Neural cell (in vitro differentiated cells): Measurements from ENCODE around the gene KIF27.

Experiments
- EP300 ChIP-seq: fragments of 450-650 bp; conservative IDR thresholded peaks from 2 replicates; pipeline ENCODE4 v1.6.1; 2014; ENCODE audit warnings: antibody characterized with exemption, mild to moderate bottlenecking, moderate library complexity; ENCODE audit not compliant: poor library complexity, severe bottlenecking
- EZH2 ChIP-seq: fragments of 200-600, 300-800 bp; shearing (Covaris generic), sonication (generic); IDR thresholded peaks from 2 replicates; pipeline ENCODE4 v1.6.1; 2014; ENCODE audit warnings: antibody characterized with exemption, low read length, borderline replicate concordance, mild to moderate bottlenecking; ENCODE audit not compliant: insufficient read depth, poor library complexity, severe bottlenecking
- POLR2AphosphoS5 ChIP-seq: IDR thresholded peaks from 2 replicates; pipeline ENCODE4 v1.6.1; 2012
- RAD21 ChIP-seq: fragments of 450-650 bp; conservative IDR thresholded peaks from 2 replicates; pipeline ENCODE4 v1.6.1; 2014; ENCODE audit warnings: antibody characterized with exemption, mild to moderate bottlenecking, moderate library complexity
- SMC3 ChIP-seq: fragments of 450-650 bp; conservative IDR thresholded peaks from 2 replicates; pipeline ENCODE4 v1.6.1; 2014; ENCODE audit warnings: antibody characterized with exemption, mild to moderate bottlenecking, moderate library complexity; ENCODE audit not compliant: poor library complexity
- TAF1 ChIP-seq: IDR thresholded peaks from 2 replicates; pipeline ENCODE4 v1.6.1; 2012; ENCODE audit warnings: low read depth
- TF ChIP-seq, protein P1 (sequence below): fragments of 450-650 bp; IDR thresholded peaks from 2 replicates; pipeline ENCODE4 v1.5.1; 2014; ENCODE audit warnings: antibody characterized with exemption, mild to moderate bottlenecking, moderate library complexity; ENCODE audit not compliant: poor library complexity, severe bottlenecking
- TF ChIP-seq, protein P2 (sequence below): IDR thresholded peaks from 2 replicates; pipeline ENCODE4 v1.6.1; 2012; ENCODE audit warnings: borderline replicate concordance

DNA sequence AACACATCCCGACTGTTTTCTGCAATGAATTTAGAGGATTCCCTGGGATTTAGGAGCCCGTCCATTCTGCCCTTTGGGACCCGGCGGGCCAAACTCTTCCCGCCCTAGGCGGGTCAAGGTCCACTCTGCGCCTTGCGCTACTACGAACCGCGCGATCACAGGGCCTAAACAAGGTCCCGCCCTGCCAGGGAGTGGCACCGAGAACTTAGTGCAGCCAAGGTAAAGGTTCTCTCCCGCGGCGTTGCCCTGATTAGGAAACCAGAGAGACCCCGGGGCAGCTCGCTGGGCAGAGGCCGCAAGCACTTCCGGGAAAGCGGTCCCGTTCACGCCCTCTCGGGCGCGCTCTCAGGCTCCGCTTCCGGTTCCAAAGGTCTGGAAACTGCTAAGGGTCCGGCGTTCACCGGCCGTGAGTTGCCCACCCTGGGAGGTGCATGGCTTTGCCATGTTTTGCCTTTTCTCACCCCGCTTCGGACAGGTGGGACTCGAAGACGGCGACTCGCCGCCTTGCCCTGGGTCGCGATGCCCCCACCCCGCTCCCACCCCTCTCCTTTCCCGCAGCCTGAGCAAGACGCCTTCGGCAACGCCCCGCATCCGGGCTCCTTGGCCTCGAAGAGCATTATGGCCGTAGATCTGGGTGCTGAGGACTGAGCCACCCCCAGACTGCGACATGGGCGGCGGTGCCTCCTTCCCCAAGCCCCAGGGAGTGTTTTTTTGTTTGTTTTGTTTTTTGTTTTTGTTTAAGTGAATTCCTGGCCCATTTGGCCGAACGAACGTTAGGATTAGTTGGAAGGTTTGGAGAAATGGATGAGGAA is 35.4 kb upstream of the KIF27 start:
- TF ChIP-seq, protein P1, sequence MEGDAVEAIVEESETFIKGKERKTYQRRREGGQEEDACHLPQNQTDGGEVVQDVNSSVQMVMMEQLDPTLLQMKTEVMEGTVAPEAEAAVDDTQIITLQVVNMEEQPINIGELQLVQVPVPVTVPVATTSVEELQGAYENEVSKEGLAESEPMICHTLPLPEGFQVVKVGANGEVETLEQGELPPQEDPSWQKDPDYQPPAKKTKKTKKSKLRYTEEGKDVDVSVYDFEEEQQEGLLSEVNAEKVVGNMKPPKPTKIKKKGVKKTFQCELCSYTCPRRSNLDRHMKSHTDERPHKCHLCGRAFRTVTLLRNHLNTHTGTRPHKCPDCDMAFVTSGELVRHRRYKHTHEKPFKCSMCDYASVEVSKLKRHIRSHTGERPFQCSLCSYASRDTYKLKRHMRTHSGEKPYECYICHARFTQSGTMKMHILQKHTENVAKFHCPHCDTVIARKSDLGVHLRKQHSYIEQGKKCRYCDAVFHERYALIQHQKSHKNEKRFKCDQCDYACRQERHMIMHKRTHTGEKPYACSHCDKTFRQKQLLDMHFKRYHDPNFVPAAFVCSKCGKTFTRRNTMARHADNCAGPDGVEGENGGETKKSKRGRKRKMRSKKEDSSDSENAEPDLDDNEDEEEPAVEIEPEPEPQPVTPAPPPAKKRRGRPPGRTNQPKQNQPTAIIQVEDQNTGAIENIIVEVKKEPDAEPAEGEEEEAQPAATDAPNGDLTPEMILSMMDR, result no peak
- TF ChIP-seq POLR2AphosphoS5, result no peak
- no peak for TF ChIP-seq EZH2
- no peak for TF ChIP-seq SMC3
- no peak for TF ChIP-seq TAF1
- TF ChIP-seq EP300, result no peak
- TF ChIP-seq RAD21, result no peak
- TF ChIP-seq, protein P2, sequence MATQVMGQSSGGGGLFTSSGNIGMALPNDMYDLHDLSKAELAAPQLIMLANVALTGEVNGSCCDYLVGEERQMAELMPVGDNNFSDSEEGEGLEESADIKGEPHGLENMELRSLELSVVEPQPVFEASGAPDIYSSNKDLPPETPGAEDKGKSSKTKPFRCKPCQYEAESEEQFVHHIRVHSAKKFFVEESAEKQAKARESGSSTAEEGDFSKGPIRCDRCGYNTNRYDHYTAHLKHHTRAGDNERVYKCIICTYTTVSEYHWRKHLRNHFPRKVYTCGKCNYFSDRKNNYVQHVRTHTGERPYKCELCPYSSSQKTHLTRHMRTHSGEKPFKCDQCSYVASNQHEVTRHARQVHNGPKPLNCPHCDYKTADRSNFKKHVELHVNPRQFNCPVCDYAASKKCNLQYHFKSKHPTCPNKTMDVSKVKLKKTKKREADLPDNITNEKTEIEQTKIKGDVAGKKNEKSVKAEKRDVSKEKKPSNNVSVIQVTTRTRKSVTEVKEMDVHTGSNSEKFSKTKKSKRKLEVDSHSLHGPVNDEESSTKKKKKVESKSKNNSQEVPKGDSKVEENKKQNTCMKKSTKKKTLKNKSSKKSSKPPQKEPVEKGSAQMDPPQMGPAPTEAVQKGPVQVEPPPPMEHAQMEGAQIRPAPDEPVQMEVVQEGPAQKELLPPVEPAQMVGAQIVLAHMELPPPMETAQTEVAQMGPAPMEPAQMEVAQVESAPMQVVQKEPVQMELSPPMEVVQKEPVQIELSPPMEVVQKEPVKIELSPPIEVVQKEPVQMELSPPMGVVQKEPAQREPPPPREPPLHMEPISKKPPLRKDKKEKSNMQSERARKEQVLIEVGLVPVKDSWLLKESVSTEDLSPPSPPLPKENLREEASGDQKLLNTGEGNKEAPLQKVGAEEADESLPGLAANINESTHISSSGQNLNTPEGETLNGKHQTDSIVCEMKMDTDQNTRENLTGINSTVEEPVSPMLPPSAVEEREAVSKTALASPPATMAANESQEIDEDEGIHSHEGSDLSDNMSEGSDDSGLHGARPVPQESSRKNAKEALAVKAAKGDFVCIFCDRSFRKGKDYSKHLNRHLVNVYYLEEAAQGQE, result no peak
